ENCODE measurements around the gene TAF15.

DNA sequence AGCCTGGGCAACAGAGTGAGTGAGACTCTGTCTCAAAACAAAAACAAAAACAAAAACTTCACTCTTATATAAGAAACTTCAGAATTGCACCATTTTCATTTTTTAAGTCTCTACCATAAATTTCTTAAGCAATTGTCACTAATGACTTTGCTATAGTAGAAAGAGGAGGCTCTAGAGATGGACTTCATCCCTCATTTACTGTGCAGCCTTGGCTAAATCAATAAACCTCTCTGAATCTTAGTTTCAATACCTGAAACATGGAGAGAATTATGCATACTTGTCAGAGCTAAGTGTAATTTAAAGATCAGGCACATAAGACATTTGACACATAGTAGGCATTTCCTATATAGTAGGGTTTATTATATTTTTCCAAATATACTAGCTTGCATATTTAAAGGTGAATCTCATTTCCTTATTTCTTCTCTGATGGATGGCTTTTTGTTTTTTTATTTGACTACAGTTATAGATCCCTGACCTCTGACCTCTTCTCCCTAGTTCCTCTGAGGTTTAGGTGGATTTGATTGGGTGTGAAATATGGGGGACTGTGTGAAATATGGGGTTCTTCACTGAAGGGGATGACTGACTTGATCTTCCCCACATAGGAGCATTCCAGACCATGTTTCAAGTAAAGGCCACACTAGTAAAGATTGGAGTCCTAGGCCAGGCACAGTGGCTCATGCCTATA, 68.2 kb downstream of the TAF15 start:
- TF ChIP-seq, protein P1, sequence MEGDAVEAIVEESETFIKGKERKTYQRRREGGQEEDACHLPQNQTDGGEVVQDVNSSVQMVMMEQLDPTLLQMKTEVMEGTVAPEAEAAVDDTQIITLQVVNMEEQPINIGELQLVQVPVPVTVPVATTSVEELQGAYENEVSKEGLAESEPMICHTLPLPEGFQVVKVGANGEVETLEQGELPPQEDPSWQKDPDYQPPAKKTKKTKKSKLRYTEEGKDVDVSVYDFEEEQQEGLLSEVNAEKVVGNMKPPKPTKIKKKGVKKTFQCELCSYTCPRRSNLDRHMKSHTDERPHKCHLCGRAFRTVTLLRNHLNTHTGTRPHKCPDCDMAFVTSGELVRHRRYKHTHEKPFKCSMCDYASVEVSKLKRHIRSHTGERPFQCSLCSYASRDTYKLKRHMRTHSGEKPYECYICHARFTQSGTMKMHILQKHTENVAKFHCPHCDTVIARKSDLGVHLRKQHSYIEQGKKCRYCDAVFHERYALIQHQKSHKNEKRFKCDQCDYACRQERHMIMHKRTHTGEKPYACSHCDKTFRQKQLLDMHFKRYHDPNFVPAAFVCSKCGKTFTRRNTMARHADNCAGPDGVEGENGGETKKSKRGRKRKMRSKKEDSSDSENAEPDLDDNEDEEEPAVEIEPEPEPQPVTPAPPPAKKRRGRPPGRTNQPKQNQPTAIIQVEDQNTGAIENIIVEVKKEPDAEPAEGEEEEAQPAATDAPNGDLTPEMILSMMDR (IDR thresholded peaks at IDR 0.05) = no peak
- no peak for TF ChIP-seq POLR2A (IDR thresholded peaks at IDR 0.05)
